Fibroblast of skin of abdomen (primary cell): ENCODE data around the gene XRCC5.

Experiments
- DNase-seq: peaks from one replicate; pipeline ENCODE4 v3.0.0-alpha.2; 2013

XRCC5 gene

DNA sequence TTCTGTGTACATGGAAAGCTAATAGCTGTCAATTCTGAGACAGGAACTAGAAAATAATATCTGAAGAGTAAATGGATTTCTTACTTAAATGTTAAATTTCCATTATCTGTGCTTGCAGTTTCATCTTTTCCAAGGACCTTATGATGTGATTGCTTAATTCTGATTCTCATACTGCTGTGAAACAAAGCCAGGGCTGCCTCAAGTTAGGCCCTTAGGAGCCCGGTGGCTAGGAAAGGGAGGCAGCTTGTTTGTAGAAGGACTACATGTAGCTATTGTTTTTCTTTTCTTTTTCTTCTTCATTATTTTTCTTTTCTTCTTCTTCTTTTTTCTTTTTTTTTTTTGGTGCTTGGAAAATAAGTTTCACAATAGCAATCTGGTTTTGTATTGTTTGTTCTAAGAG lies 50.5 kb downstream of the XRCC5 start:
- DNase-seq, result no peak

DNA sequence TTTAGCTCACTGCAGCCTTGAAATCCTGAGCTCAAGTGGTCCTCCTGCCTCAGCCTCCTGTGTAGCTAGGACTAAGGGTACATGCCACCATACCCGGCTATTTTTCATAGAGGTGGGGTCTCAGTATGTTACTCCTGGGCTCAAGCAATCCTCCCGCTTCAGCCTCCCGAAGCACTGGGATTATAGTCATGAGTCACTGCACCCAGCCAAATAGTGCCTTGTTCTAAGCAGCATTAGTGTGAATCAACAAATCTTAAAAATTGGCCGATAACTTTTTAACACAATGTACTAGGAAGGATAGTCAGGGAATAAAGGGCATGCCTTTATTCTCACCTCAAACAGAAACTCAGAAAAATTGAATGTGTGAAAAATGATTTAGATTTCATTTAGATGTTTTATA lies 51.6 kb downstream of the XRCC5 start:
- DNase-seq, result no peak

DNA sequence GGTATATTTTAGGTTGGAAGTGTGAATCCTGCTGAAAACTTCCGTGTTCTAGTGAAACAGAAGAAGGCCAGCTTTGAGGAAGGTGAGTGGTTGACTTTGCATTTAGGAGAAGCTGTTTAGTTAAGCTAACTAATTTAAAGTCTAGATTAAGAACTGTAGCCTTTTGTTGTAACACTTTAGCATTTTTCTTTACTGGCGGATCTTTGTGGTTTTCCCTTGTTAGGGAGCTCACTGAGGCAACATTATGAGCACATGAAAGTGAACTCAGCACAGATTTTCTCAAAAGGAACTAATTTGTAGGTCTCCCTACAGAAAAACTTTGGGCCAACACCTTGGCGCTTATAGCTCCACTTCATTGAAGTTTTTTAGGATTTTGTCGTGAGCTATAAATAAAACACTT lies 52.8 kb downstream of the XRCC5 start:
- no peak for DNase-seq

DNA sequence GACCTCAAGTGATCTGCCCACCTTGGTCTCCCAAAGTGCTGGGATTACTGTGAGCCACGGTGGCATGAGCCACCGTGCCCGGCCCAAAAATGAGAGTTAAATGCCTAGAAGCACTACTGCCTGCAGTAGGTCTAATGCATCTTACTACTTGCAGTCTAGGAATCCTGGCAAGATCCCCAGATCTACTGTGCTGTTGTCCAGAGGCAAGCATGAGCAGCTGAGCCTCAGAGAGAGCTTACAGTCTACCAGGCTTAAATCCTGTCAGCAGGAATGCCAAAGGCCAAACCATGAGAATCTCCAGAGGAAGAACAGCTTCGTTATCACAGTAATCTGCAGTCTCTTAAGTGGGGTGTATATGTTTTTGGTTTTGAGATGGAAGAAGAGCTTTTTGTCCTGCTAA lies 54.4 kb downstream of the XRCC5 start:
- DNase-seq, result no peak

DNA sequence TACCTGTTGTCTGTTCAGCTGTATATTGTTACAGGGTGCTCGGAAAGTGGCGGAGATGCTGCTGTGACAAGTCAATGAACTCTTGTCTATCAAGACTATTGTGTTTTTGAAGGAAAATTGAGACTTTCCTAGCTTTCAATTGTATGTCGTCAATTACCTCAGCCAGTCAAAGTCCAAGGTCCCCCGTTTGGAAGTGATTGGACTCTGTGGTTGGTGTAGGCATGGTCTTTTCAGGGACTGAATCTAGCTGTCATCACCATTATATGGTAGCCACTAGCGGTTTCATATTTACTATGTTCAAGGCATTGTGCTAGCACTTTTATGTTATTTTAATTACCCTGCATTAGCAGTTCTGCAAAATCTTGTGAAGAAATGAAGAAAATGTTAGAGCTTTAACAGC lies 54.9 kb downstream of the XRCC5 start:
- no peak for DNase-seq

DNA sequence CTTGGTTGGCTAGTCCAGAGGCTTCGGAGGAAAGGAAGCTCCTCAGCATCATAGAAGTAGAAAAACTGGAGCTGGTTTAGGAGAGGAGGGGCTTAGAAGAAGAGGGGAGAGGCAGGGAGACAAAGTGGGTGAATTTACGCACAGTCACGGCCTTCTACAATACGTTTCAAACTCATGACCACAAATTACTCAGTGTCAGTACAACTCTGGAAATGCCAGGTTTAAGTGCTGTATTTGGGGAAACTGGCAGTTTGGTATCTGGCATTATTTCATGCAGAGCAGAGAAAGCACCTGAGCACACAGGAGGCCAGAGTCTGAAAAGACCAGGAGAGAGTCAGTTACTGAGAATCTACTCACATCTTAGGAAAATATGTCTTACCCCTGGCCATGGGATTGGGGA lies 55.4 kb downstream of the XRCC5 start:
- DNase-seq, result no peak

DNA sequence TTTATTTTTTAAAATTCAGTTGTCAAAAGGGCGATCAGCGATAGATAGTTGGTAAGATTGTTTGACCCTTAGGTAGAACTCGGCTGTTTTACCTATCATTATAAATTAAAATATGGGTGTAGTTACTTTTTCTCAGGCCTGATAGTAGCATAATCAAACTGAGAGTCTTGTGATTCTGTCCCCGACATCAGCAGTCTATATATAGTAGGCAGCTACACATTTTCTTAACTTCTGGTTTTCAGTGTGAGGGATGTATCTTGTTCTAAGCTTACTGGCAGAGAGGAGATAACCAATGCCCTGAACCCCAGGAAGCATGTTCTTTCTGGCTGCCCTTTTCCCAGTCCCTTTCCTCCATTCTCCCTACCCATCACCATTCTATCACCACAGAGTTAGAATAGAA lies 56.6 kb downstream of the XRCC5 start:
- DNase-seq, result no peak

DNA sequence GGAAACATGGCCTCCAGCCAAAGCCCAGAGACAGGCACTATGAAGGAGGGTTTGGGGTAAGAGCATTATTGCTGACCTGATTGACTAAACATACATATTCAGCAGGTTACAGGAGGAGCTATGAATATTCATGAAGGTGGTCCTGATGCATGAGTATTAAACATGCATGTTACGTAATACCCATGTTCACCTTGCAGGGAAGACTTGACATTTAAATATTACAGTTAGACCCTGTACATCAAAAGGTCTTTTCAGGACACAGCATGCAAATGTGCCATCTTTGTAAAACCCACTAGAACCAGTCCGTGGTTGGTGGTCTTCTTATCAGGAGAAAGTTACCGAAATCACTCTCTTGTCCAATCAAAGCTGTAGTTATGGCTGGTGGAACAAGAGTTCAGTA lies 59.9 kb downstream of the XRCC5 start:
- DNase-seq, result no peak

DNA sequence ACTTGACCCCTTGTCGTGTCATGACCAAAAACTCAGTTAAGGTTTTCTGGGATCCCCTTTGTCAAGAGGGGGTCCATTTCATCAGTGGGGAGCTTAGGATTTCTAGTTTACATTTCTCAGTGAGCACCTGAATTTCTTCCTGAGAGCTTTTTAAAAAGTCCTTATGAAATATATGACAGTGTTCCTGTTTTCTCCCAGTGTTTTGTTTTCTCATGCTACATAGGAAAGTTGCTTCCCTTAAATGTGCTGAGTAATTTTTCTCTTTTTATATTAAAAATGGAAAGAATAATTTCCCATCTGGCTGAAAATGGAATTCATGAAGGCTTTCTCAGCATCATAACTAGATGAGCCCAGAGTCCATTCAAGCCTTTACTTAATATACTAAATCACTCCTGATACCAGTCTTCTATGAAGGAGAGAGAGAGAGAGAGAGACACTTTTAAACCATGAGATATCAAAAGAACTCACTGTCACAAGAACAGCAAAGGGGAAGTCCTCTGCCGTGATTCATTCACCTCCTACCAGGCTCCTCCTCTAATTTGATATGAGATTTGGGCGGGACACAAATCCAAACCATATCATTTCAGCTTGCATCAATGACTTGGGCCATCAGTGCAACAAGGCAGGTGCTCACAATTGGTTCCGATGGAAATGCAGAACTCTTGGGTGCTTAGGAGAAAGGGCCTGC lies 61.1 kb downstream of the XRCC5 start:
- no peak for DNase-seq

DNA sequence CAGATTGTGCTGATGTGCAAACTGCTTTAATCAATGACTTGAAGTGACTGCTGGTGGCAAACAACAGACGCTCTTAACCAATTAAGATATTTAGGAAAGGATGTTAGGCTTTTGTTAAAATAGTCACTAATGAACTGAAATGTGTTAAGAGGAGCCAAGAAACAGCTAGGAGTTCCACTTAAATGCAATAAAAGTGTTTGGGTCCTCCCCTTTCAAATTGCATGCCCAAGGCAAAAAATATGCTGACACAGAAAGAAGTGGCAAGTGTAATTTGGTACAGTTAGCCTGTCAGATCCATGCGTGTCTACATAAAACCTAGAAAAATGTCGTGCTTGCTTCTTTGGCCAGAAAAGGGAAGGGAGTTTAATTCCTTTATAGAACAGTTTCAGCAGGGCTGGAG lies 61.9 kb downstream of the XRCC5 start:
- no peak for DNase-seq

DNA sequence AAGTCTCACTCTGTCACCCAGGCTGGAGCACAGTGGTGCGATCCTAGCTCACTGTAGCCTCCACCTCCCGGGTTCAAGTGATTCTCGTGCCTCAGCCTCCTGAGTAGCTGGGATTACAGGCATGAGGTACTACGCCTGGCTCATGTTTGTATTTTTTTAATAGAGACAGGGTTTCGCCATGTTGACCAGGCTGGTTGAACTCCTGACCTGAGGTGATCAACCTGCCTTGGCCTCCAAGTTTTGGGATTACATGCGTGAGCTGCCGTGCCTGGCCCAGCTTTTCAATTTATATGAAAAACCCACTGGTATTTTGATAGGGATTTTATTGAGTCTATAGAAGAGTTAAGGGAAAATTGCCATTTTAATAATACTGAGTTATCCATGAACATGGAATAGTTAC lies 63.3 kb downstream of the XRCC5 start:
- no peak for DNase-seq

DNA sequence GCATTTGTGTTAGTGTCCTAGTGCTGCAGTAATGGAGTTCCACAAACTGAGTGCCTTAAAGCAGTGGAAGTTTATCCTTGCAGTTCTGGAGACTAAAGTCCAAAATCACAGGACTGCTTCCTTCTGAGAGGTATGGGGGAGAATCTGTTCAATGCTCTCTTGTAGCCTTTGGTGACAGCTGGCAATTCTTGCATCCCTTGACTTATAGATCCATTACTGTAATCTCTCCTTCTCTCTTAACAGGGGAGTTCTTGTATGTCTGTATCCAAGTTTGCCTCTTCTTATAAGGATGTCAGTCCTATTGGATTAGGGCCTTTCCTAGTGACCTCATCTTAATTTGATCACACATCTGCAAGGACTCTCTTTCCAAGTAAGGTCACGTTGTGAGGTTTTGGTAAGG lies 69.9 kb downstream of the XRCC5 start:
- no peak for DNase-seq

DNA sequence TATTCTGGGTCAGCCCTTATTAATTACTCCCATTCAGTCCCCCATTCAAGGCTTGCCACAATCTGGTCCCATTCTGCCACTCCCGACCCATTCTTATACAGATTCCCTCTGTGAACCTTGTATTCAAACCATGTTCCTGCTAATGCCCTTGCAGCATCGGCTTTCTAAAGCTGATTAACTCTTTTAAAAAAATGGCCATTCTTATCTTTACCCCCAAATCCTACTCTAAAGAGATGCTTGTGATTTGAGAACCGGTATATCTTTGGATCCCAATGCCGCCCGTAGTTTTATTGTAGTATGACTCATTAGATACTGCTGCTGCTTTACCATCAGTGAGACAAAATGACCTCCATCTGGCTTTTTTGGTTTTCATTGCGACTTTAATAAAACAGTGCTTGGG lies 72.2 kb downstream of the XRCC5 start:
- DNase-seq, result no peak

DNA sequence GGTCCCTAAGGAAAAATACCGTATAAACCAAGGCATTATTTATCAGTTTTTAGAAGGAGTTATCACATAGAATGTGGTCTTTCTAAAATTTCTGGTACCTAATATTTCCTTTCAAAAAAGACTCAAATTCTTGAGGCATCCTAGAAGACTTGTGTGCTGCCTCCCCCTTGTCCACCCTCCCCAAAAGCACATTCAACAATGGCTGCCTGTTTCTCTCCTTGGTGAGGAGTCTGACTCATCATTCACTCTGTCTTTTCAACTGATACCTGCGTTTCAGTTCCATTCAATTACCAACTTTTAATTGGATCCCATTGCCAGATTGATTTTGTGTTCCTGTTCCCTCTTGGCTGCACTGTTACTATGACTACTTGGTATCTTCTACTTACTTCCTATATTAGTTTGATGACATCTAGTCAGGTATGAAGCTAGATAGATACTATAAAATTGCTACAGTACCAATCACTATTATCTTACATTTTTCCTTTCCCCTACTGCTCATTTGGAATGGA lies 72.9 kb downstream of the XRCC5 start:
- DNase-seq, result no peak

DNA sequence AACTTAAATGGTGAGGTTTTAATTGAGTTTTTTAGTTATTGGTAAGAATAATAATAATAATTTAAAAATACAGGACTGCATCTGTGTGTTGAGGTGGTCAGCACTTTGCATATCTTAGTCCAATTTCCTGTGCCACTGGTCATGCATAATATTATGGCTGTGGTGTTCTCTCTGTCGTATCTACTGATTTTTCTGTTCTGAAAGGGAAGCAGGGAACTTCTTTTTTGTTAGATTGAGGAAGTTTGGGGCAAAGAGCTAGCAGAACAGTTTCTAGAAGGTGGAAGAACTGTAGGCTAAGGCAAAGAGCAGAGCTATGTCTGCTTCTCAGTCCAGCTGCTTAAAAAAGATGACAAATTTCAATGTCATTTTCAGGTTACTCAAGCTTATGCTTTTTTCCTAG lies 74.3 kb downstream of the XRCC5 start:
- DNase-seq, result no peak

DNA sequence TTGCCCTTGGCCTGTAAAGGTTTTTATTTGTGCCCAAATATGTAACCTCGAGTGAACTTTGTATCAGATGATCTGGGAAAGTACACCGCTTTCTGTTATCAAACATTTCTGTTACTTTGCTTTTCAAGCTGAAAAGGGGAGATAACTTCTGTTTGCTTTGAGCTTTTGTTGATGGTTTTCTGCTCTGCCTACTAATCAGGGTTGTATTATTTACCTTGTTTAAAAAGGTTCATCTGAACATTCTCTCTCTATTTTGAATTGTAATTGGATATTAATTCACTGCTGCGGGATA lies 79.4 kb downstream of the XRCC5 start:
- no peak for DNase-seq

DNA sequence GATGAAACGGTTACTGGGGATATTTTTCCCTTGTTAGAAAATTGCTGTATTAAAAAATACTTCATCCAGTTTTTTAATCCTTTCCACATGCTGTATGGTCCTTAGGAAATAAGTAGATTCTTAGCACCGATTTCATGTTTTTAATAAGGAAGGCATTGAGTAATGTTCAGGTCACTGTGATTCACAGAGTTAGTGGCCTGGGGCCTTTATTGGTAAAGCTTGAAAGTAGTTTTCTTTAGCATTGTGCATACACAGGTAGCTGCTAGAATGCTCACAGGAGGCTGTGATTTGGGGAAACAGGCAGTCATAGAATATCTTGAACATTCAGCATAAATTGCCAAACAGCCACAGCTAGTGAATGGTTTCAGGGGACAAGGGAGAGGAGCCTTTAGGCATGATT lies 79.8 kb downstream of the XRCC5 start:
- peak; percentile 37 for DNase-seq

DNA sequence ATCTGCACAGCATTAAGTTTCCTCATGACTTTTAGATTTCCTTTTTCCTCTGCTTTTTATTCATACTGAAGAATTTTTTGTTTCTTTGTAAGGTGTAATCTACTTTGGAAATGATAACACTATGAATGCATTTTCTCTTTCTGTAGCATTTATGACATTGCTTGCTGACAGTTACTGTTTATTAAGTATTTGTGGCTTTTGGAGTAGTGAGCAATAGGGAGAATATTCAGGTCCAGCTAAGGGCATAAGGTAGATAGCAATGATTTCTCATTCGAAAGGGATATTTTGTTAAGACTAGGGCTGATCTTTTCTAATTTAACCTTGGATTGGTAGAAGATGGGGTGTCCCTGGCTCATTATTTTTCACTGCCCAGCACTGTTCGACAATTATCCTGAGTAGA lies 80.3 kb downstream of the XRCC5 start:
- no peak for DNase-seq

DNA sequence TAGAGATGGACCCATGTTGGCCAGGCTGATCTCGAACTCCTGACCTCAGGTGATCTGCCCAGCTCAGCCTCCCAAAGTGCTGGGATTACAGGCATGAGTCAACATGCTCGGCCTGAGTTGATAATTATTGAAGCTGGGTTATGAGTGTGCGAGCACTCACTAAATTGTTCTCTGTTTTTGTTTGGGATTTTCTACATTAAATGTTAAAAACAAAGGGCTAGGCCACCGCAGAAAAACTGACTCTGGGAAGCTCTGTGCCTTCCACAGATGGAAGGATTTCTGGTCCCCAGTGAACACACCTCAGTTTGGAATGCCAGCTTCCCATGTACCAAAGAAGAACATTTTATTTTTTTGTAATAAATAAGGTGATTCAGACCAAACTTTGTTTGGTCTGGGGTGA lies 83.0 kb downstream of the XRCC5 start:
- DNase-seq, result no peak

DNA sequence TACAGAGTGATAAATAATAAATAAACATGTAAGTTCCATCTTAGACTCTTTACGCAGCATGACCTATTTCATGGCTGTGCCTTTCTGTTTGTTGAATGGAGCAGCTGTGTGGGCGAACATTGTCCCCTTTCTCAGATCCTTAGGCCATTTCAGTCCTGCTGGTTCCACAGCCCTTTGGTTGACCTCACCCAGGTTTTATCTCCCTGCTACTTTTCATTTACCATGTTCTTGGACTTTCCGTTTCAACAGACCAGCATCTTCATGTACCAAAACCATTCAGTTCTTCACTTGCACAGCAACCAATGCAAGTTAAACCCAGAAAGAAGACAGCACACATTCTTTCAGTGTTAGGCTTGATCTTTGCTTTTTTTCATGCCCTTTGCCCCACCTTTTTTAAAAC lies 83.8 kb downstream of the XRCC5 start:
- DNase-seq, result no peak

DNA sequence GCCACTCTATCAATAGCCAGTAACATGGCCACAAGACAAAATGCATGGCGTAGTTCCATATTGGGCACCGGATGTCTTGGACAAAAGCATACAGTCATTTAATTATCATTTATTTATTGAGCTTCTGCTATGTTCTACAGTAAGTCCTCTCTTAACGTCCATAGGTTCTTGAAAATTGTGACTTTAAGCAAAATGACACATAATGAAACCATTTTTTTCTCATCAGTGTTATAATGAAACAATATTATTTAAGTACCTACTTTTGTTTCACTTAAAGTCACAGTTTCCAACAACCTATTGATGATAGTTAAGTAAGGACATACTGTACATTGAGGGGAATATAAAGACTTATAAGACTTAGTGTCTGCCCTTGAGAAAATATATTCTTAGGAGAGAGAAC lies 84.9 kb downstream of the XRCC5 start:
- DNase-seq, result no peak

DNA sequence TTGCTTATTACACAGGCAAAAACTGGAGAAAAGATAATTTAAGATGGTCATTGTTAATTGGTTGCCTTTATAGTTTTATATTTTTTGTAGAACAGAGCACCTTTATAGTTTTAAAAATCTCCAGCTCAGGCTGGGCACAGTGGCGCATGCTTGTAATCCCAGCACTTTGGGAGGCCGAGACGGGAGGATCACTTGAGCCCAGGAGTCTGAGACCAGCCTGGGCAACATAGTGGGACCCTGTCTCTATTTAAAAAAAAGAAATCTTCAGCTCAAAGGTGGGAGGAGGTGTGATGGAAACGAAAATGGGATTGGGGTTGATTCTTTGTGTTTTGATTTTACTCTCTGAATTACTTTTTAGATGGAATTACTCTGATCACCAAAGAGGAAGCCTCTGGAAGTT lies 85.4 kb downstream of the XRCC5 start:
- no peak for DNase-seq

DNA sequence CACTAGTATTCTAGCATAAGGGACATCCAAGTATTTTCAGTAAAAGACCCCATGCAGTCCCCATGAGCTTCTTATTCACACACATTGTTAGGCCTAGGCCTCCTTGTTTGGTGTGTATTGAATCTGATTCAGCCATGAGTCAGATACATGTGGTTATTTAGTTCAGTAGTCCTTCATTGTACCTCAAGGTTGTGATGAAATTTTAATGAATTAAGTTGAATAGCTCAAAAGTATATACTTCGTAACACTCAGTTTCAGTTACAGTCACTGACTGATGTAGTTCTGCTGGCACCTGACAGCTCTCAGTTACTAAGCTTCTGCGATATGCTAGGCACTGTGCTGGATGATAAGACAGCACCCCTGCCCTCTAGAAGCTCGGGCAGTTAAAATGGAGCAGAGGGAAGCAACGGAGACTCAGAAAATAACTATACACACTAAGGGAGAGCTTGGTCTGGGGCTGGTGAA lies 86.4 kb downstream of the XRCC5 start:
- peak; percentile 87 for DNase-seq

DNA sequence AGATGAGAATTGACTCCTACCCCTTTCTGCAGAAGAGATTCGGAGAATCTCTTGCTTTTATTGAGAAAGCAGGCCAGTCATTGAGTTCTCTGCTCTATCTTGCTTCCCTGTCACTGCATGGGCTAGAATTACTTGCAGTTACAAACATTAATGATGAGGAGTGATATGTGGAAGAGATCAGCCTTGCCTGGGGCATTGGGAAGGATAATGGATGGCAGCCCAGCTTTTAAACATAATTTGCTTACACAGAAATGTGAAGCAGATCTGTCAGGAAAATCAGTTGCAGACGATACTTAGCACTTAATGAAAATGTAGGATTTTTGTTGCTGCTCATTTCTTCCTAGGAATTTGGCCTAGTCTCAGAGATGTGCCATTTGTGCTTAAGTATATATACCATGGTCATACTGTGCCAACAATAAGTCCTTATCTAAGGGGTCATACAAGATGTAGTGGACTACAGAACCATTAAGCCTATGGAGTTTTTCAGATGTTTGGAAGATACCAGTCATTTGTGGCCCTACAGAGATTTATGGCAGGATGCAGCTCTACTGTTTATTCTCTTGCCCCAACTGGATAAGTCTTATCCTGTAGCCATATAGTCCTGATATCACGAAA lies 92.7 kb downstream of the XRCC5 start:
- no peak for DNase-seq
